ENCODE data around the gene CCDC78. TPM values are rescaled to one million over a fixed set of nuclear protein-coding genes. Genes with fewer than 3 reads are reported as not detected.

Gene CCDC78
- total and polyA plus RNA-seq, 2 of the 13 experiments (the other 11 are each of a cell fraction or from before 2014, with no cell fraction given), result 0.53 to 1.5 TPM

- 0 out of 2 replicates have a peak, but pooled peaks have one; percentile 11 for TF ChIP-seq HNF4G (IDR thresholded peaks at IDR 0.05; ENCODE audit: borderline replicate concordance, low read depth, low read length)
- peak; percentile 40; the same call in 1 of the 2 replicates for TF ChIP-seq HNF4G (CRISPR knock-in tag; IDR thresholded peaks at IDR 0.05; ENCODE audit: borderline replicate concordance, low read depth)
- TF ChIP-seq ZNF253 (CRISPR knock-in tag; IDR thresholded peaks at IDR 0.05; ENCODE audit: borderline replicate concordance), result no peak
- TF ChIP-seq MNT (IDR thresholded peaks at IDR 0.05), result no peak
- TF ChIP-seq SIX4 (CRISPR knock-in tag; IDR thresholded peaks at IDR 0.05), result no peak
- TF ChIP-seq ZNF333 (CRISPR knock-in tag; IDR thresholded peaks at IDR 0.05; ENCODE audit: borderline replicate concordance), result no peak
- TF ChIP-seq ZNF841 (CRISPR knock-in tag; IDR thresholded peaks at IDR 0.05; ENCODE audit: borderline replicate concordance), result no peak; the same call in 1 of the 2 replicates
- TF ChIP-seq POLR2A (IDR thresholded peaks at IDR 0.05; ENCODE audit: insufficient read depth in 1 of 2, low read depth in 2 of 2, low read length in 2 of 2), result peak in 1 of 2 experiments; percentile 80; a peak in 2 of 4 replicates
- peak; percentile 46 for TF ChIP-seq RARA (CRISPR knock-in tag; IDR thresholded peaks at IDR 0.05)
- TF ChIP-seq MXD1 (CRISPR knock-in tag; IDR thresholded peaks at IDR 0.05), result no peak
- TF ChIP-seq NR2F2 (IDR thresholded peaks at IDR 0.05; ENCODE audit: borderline replicate concordance, low read depth), result no peak
- TF ChIP-seq ZNF10 (CRISPR knock-in tag; IDR thresholded peaks at IDR 0.05; ENCODE audit: borderline replicate concordance, low read depth), result no peak
- TF ChIP-seq ZNF597 (CRISPR knock-in tag; IDR thresholded peaks at IDR 0.05), result no peak
- TF ChIP-seq ZNF556 (CRISPR knock-in tag; IDR thresholded peaks at IDR 0.05; ENCODE audit: borderline replicate concordance), result no peak
- no peak for TF ChIP-seq ZNF44 (CRISPR knock-in tag; IDR thresholded peaks at IDR 0.05)
- no peak for TF ChIP-seq CREB1 (IDR thresholded peaks at IDR 0.05)
- no peak for TF ChIP-seq CREB1 (CRISPR knock-in tag; IDR thresholded peaks at IDR 0.05)
- TF ChIP-seq USF2 (IDR thresholded peaks at IDR 0.05; ENCODE audit: low read depth, low read length), result peak; percentile 25; the same call in 1 of the 2 replicates
- no peak for TF ChIP-seq USF2 (CRISPR knock-in tag; IDR thresholded peaks at IDR 0.05; ENCODE audit: borderline replicate concordance)
- no peak for TF ChIP-seq SYNCRIP (IDR thresholded peaks at IDR 0.05; ENCODE audit: insufficient read depth, low read depth, low read length)
- no peak for TF ChIP-seq ZFP82 (CRISPR knock-in tag; IDR thresholded peaks at IDR 0.05; ENCODE audit: borderline replicate concordance)
- no peak for TF ChIP-seq TERF1 (CRISPR knock-in tag; IDR thresholded peaks at IDR 0.05)
- peak; percentile 47 for TF ChIP-seq GATAD2A (CRISPR knock-in tag; IDR thresholded peaks at IDR 0.05)
- no peak for TF ChIP-seq MED8 (CRISPR knock-in tag; IDR thresholded peaks at IDR 0.05; ENCODE audit: insufficient replicate concordance)
These were observed 13.6 kb upstream of the CCDC78 start (continued) for GRCh38 chr16:739560-740458.
